ENCODE results near the gene GSX2. TPM values are rescaled to one million over a fixed set of nuclear protein-coding genes. Genes with fewer than 3 reads are reported as not detected.

GSX2 gene
- total RNA-seq, 4 donors from 2014 or later, result not detected

- no peak overlapping the region for H3K27ac ChIP-seq
- no peak for DNase-seq
- no peaks in the 10 kb centered on the region for H3K36me3 ChIP-seq
- H3K27me3 ChIP-seq, result peaks cover 0 to 4% (median 0%) of the 10 kb centered on the region in 4 donors
- intact Hi-C loops (cut with DNase I), result no loop called here
- H3K9me3 ChIP-seq, result no peaks in the 10 kb centered on the region
- no peaks in the 10 kb centered on the region for H3K4me1 ChIP-seq
- 91 to 92% methylated on average over 2 of the region's 2 CpGs for WGBS, 2 donors
- H3K4me3 ChIP-seq, result no peak overlapping the region
- TF ChIP-seq POLR2A (IDR thresholded peaks at IDR 0.05) (no peak), CTCF (IDR thresholded peaks at IDR 0.05) (no peak)
Measured at GRCh38 chr4:54144199-54144598, 44.2 kb downstream of the GSX2 start.

GRCh38 chr4:54144661-54145171 lies 44.8 kb downstream of the GSX2 start:
- no peak overlapping the region for H3K4me3 ChIP-seq
- intact Hi-C loops (cut with DNase I), result no loop called here
- TF ChIP-seq POLR2A (IDR thresholded peaks at IDR 0.05), result no peak
- TF ChIP-seq CTCF (IDR thresholded peaks at IDR 0.05), result no peak
- WGBS, 2 donors, result 87 to 92% methylated on average over 5 of the region's 5 CpGs
- H3K27me3 ChIP-seq, result peaks cover 0 to 8% (median 0%) of the 10 kb centered on the region in 4 donors
- DNase-seq, result no peak
- H3K27ac ChIP-seq, result no peak overlapping the region
- no peaks in the 10 kb centered on the region for H3K4me1 ChIP-seq
- H3K9me3 ChIP-seq, result no peaks in the 10 kb centered on the region
- H3K36me3 ChIP-seq, result no peaks in the 10 kb centered on the region

- TF ChIP-seq POLR2A (IDR thresholded peaks at IDR 0.05), result no peak
- no peak for TF ChIP-seq CTCF (IDR thresholded peaks at IDR 0.05)
- Histone ChIP-seq H3K4me3 (no peak overlapping the region), H3K4me1 (no peaks in the 10 kb centered on the region), H3K27ac (no peak overlapping the region), H3K9me3 (no peaks in the 10 kb centered on the region), H3K27me3 (peaks cover 0 to 10% (median 0%) of the 10 kb centered on the region in 4 donors), H3K36me3 (no peaks in the 10 kb centered on the region)
- intact Hi-C loops (cut with DNase I), result no loop called here
- no peak for DNase-seq
- 59 to 68% methylated on average over 4 of the region's 4 CpGs for whole genome bisulfite sequencing, 2 donors
Measured at GRCh38 chr4:54146139-54146538, 46.2 kb downstream of the GSX2 start.

GRCh38 chr4:54149323-54149722 lies 49.4 kb downstream of the GSX2 start:
- intact Hi-C loops (cut with DNase I), result no loop called here
- TF ChIP-seq CTCF (IDR thresholded peaks at IDR 0.05), result no peak
- Histone ChIP-seq H3K27me3 (peaks cover 0 to 13% (median 0%) of the 10 kb centered on the region in 4 donors), H3K27ac (no peak overlapping the region), H3K4me3 (peak overlapping the region in 1 of 4 donors; percentile 50), H3K4me1 (no peaks in the 10 kb centered on the region), H3K36me3 (no peaks in the 10 kb centered on the region), H3K9me3 (no peaks in the 10 kb centered on the region)
- DNase-seq, result no peak
- WGBS, 2 donors, result 51% methylated on average over 9 of the region's 46 CpGs; no CpG with 5 or more reads in 1 of the 2 donors

Small RNA genes within 50 kb of the gene (small RNA-seq; reads per million reads assigned to genes)
- 0 reads per million in 4 donors for gene AC110792.1

Other genes starting within 250 kb of the GSX2 start
- 10 to 100 TPM; 40.4 to 56.0 (median 44.7) TPM for gene CHIC2, start 35.6 kb upstream of the GSX2 start, total RNA-seq
- 10 to 100 TPM; 10.8 to 81.8 (median 28.3) TPM for gene PDGFRA, start 129.1 kb downstream of the GSX2 start, total RNA-seq